ENCODE data around the gene POSTN. TPM values are rescaled to one million over a fixed set of nuclear protein-coding genes. Genes with fewer than 3 reads are reported as not detected.

The POSTN gene
- total RNA-seq, 1 experiment from 2014 or later = not detected

DNA sequence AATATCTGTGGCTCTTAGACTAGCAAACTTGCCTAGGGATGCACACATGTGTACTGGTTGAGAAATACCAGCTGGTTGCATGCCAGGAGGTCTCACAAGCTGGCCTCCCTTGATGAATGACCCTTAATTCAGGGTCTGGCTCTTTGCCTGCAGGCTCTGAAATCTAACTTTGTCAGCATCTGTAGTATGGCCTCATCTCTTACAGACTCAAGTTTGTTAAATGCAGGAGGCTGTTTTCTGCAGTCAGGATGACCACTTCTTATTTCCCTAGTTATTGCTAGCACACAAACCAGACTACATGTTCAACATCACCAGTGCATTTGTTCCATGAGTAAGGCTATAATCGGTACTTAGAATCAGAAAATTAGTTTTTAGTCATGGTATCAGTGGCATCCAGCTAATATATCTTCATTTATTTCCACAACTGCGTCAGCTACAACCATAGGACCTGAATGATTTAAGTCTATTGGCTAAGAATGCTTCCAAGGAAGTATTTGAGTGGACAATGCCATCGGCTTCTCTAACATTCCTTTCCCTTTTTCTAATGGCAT, 23.3 kb upstream of the POSTN start:
- H3K4me1 ChIP-seq (replicated peaks; ENCODE audit: insufficient read depth) = peaks cover 21% of the 10 kb centered on the region
- no peaks in the 10 kb centered on the region for H3K9me3 ChIP-seq (ENCODE audit: insufficient read depth, low read depth)
- ChIA-PET CTCF (no interaction called here), POLR2A (ENCODE audit: unreplicated experiment) (no interaction called here)
- H3K9me2 ChIP-seq (ENCODE audit: insufficient read depth) = no peaks in the 10 kb centered on the region
- H2AFZ ChIP-seq = no peak overlapping the region
- DNase-seq = no peak
- H3K79me2 ChIP-seq (ENCODE audit: low read depth) = no peaks in the 10 kb centered on the region
- BruUV-seq (replicated peaks) = no TSS peak
- H3F3A ChIP-seq (ENCODE audit: insufficient read depth, low read depth) = peaks cover 13% of the 10 kb centered on the region
- intact Hi-C loops (cut with micrococcal nuclease; ENCODE audit: unreplicated experiment) = no loop called here
- H3K27me3 ChIP-seq (ENCODE audit: insufficient read depth, low read depth) = no peaks in the 10 kb centered on the region
- no peak overlapping the region for H3K4me3 ChIP-seq
- no peaks in the 10 kb centered on the region for H3K36me3 ChIP-seq (ENCODE audit: low read depth)
- TF ChIP-seq, protein P1, sequence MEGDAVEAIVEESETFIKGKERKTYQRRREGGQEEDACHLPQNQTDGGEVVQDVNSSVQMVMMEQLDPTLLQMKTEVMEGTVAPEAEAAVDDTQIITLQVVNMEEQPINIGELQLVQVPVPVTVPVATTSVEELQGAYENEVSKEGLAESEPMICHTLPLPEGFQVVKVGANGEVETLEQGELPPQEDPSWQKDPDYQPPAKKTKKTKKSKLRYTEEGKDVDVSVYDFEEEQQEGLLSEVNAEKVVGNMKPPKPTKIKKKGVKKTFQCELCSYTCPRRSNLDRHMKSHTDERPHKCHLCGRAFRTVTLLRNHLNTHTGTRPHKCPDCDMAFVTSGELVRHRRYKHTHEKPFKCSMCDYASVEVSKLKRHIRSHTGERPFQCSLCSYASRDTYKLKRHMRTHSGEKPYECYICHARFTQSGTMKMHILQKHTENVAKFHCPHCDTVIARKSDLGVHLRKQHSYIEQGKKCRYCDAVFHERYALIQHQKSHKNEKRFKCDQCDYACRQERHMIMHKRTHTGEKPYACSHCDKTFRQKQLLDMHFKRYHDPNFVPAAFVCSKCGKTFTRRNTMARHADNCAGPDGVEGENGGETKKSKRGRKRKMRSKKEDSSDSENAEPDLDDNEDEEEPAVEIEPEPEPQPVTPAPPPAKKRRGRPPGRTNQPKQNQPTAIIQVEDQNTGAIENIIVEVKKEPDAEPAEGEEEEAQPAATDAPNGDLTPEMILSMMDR (conservative IDR thresholded peaks at IDR 0.05) = no peak
- no peak for TF ChIP-seq EZH2 (IDR thresholded peaks at IDR 0.05; ENCODE audit: low read depth)
- no peaks in the 10 kb centered on the region for H4K20me1 ChIP-seq (ENCODE audit: insufficient read depth)
- no peak overlapping the region for H3K4me2 ChIP-seq
- no peak overlapping the region for H3K27ac ChIP-seq

DNA sequence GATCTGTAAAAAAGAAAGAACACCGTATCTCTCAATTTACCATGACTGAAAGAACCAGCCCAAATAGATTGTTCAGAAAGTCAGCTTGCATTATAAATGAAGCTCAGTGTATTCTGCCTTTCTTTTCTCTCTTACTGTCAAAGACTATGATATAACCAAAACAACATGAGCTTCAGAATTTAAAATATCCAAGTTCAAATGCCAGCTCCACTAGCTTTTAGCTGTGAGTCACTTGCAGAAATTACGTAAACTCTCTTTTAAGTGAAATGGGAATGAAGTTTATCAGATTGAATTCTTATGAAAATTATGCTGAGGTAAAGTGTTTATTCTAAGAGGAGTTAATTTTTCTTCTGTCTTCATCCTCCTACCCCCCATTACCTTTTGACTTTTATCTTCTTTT, 20.0 kb upstream of the POSTN start:
- Histone ChIP-seq H3K4me1 (replicated peaks; ENCODE audit: insufficient read depth) (peaks cover 32% of the 10 kb centered on the region), H3K4me3 (no peak overlapping the region), H3K27ac (no peak overlapping the region), H3K79me2 (ENCODE audit: low read depth) (no peaks in the 10 kb centered on the region), H3K36me3 (ENCODE audit: low read depth) (no peaks in the 10 kb centered on the region), H2AFZ (no peak overlapping the region), H4K20me1 (ENCODE audit: insufficient read depth) (no peaks in the 10 kb centered on the region), H3K4me2 (peak overlapping the region; percentile 17; the same call in 1 of the 2 replicates), H3F3A (ENCODE audit: insufficient read depth, low read depth) (peaks cover 19% of the 10 kb centered on the region), H3K27me3 (ENCODE audit: insufficient read depth, low read depth) (no peaks in the 10 kb centered on the region), H3K9me3 (ENCODE audit: insufficient read depth, low read depth) (peaks cover 6% of the 10 kb centered on the region; the same call in 1 of the 2 replicates), H3K9me2 (ENCODE audit: insufficient read depth) (no peaks in the 10 kb centered on the region)
- TF ChIP-seq, protein P1 (conservative IDR thresholded peaks at IDR 0.05) = no peak
- no peak for TF ChIP-seq EZH2 (IDR thresholded peaks at IDR 0.05; ENCODE audit: low read depth)
- ChIA-PET POLR2A (ENCODE audit: unreplicated experiment) (interaction anchor here (0.6 to 0.8 kb wide), 2 partner anchors 95 to 1222 kb away, joined by 6 to 9 read pairs; no protein-coding TSS in a partner anchor), CTCF (no interaction called here)
- peak in 1 of 2 experiments; percentile 41 for DNase-seq
- no TSS peak for BruUV-seq (replicated peaks)
- intact Hi-C loops (cut with micrococcal nuclease; ENCODE audit: unreplicated experiment) = no loop called here

DNA sequence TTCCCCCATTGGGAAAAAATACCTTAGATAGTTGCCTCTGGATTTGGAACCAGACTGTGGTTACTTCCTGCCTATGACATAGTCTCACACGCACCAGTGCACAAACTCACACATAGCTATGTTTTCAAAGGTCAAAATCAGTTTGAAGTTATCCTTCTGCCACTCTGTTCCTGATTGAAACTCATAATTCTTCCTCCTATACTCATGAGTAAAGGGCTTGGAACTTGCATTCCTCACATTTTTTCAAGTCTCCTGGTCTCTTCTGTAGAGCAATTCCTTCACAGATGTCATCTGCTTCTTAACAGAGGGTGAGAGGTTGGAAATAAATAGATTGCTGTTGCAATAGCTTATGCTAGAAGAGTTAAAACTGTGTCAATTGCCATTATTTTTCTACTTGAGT, 18.6 kb upstream of the POSTN start:
- Histone ChIP-seq H3F3A (ENCODE audit: insufficient read depth, low read depth) (peaks cover 19% of the 10 kb centered on the region), H4K20me1 (ENCODE audit: insufficient read depth) (no peaks in the 10 kb centered on the region), H3K4me1 (replicated peaks; ENCODE audit: insufficient read depth) (peaks cover 32% of the 10 kb centered on the region), H3K4me3 (no peak overlapping the region), H3K9me2 (ENCODE audit: insufficient read depth) (no peaks in the 10 kb centered on the region), H3K27ac (peak overlapping the region; percentile 74), H3K27me3 (ENCODE audit: insufficient read depth, low read depth) (no peaks in the 10 kb centered on the region), H3K79me2 (ENCODE audit: low read depth) (no peaks in the 10 kb centered on the region), H2AFZ (0 out of 2 replicates have a peak overlapping the region, but pooled peaks have one; percentile 36), H3K36me3 (ENCODE audit: low read depth) (no peaks in the 10 kb centered on the region), H3K4me2 (peak overlapping the region; percentile 40), H3K9me3 (ENCODE audit: insufficient read depth, low read depth) (peaks cover 6% of the 10 kb centered on the region; the same call in 1 of the 2 replicates)
- DNase-seq = peak; percentile 14 to 91
- POLR2A ChIA-PET (ENCODE audit: unreplicated experiment) = no interaction called here
- TF ChIP-seq, protein P1 (conservative IDR thresholded peaks at IDR 0.05) = no peak
- no peak for TF ChIP-seq EZH2 (IDR thresholded peaks at IDR 0.05; ENCODE audit: low read depth)
- CTCF ChIA-PET = no interaction called here
- intact Hi-C loops (cut with micrococcal nuclease; ENCODE audit: unreplicated experiment) = loop anchor here (1.0 kb wide), 1 partner anchor 39 kb away; no protein-coding TSS in a partner anchor
- BruUV-seq (replicated peaks) = no TSS peak

Measured in PC-9 (cell line).